AG04449 (cell line): ENCODE measurements around the gene ACTN3.

Source experiments
- CTCF ChIA-PET: fragments of 350-600 bp; formaldehyde crosslinking; extraction: SDS; loops from one replicate; lab custom pipeline; 2021; ENCODE audit warnings: antibody characterized with exemption; lab: Yijun Ruan, JAX
- POLR2A ChIA-PET: fragments of 400-600, 350-600 bp; formaldehyde crosslinking; extraction: SDS; loops from one replicate; lab custom pipeline; 2020; ENCODE audit warnings: antibody characterized with exemption, inconsistent platforms; lab: Yijun Ruan, JAX
- DNase-seq: peaks from one replicate; pipeline ENCODE4 v3.0.0-alpha.2; 2010; ENCODE audit warnings: low read depth, low spot score
- H3K4me3 ChIP-seq: 2 replicates; pipeline ENCODE4 v1.5.1; 2011; ENCODE audit warnings: low read depth, mild to moderate bottlenecking, control low read depth, low read length
- TF ChIP-seq, protein P1 (sequence below): IDR thresholded peaks from one replicate; pipeline ENCODE4 v1.5.1; 2011; ENCODE audit warnings: mild to moderate bottlenecking, moderate library complexity, low read length, control low read depth, inconsistent platforms; ENCODE audit not compliant: insufficient read depth; ENCODE audit errors: missing control alignments

Gene ACTN3

DNA sequence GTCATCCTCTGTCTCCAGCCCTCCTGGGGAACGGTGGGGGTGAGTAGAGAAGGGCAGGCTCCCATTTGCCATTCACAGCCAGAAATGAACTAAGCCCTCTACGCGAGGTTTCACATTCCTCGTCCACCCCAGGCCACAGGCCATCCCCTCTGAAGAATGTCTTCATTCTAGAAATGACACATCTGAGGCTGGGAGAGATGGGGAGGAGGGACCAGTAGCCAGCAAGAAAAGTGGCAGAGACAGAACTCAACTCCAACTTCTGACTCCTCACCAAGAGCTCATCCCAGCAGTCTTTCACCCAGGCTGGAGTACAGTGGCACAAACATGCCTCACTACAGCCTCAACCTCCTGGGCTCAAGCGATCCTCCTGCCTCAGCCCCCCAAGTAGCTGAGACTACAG is 18.3 kb downstream of the ACTN3 start:
- TF ChIP-seq, protein P1, sequence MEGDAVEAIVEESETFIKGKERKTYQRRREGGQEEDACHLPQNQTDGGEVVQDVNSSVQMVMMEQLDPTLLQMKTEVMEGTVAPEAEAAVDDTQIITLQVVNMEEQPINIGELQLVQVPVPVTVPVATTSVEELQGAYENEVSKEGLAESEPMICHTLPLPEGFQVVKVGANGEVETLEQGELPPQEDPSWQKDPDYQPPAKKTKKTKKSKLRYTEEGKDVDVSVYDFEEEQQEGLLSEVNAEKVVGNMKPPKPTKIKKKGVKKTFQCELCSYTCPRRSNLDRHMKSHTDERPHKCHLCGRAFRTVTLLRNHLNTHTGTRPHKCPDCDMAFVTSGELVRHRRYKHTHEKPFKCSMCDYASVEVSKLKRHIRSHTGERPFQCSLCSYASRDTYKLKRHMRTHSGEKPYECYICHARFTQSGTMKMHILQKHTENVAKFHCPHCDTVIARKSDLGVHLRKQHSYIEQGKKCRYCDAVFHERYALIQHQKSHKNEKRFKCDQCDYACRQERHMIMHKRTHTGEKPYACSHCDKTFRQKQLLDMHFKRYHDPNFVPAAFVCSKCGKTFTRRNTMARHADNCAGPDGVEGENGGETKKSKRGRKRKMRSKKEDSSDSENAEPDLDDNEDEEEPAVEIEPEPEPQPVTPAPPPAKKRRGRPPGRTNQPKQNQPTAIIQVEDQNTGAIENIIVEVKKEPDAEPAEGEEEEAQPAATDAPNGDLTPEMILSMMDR = no peak
- ChIA-PET CTCF (interaction anchor here (0.9 kb wide), 1 partner anchor 114 kb away, joined by 4 read pairs; no protein-coding TSS in a partner anchor), POLR2A (no interaction called here)
- no peak for DNase-seq
- no peak overlapping the region for H3K4me3 ChIP-seq

DNA sequence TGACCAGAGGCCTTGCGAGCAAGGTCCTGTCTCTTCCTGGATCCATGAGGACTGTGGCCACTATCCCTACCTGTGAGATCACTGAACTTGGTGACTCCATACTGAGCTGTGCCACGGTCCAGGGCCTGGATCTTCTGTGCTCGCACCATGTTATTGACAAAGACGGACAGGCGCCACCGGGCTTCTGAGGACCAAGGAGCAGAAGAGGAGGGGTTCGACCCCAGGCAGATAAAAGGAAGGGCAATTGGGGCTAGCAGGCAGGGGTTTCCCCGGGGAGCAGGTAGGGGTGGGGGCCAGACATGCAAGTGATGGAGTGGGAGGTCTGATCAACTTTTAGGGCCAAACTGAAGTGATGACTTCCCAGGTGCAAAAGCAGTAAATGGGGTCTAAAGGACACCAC is 19.5 kb downstream of the ACTN3 start:
- H3K4me3 ChIP-seq = no peak overlapping the region
- CTCF ChIA-PET = interaction anchor here (1.0 to 5.6 kb wide), 4 partner anchors 9 to 26 kb away, joined by 3 to 46 read pairs (median 9); partner anchors contain the start of genes CCDC87 and CCS
- TF ChIP-seq, protein P1 = no peak
- DNase-seq = no peak
- POLR2A ChIA-PET = no interaction called here

DNA sequence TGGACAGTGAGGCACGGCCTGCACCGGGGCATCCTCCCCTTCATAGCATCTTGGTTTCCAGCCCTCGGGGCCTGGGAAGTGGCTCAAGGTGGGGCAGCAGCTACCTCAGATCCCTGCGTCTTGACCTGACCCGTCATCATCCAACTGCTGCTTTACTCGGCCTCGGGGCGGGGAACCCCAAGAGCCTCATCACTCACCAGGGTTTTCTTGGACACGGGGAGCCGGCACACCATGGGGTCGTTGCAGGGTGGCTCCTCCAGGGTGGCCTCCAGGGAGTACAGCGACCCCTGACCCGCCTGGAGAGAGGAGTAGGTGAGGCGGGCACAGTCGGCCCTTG is 21.1 kb downstream of the ACTN3 start:
- POLR2A ChIA-PET = interaction anchor here (0.6 kb wide), 1 partner anchor 52 kb away, joined by 3 read pairs; no protein-coding TSS in a partner anchor
- H3K4me3 ChIP-seq = peak overlapping the region; percentile 57

DNA sequence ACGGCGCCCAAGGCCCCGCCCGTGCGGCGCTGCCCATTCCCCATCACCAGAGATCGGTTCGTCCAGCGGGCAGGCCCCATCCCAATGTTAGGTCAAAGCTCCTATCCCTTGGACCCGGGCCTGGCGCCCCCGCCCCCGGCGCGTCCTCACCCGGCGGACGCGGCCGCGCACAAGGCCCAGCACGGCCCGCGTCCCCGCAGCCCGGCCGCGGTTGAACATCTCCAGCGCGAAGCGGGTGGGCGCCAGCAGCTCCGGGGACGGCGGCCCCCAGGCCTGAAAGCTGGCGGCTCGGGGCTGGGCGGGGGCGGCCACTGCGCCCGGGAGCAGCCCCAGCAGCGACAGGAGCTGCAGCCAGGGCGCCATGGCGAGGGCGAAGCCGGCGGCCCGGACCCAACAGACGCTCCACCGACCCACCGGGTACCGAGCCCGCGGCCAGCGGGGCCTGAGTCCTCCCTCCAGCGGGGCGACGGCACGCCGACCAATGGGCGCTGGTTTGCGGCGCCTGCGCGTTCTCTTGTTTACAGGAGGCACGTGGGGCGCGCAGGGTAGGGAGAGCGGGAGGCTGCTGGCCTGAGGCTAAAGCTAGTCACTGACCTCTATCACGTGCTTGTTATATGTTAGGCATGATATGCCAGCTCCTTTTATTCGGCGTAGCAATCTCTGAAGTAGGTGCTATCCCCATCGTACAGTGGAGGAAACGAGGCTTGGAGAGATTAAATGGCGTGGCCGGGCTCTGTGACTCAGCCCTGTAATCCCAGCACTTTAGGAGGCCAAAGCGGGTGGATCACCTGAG is 21.6 kb downstream of the ACTN3 start, which contains the start of gene CTSF:
TSS of gene CTSF (minus strand) at position 483 of the 793 bp plus-strand sequence. CDS start at position 363, 120 bp downstream.
- peak within 1 kb of the TSS; percentile 57 for H3K4me3 ChIP-seq
- DNase-seq = no peak
- POLR2A ChIA-PET = interaction anchor here (1.0 kb wide), 1 partner anchor 22 kb away, joined by 3 read pairs; the partner anchor contains the start of gene ZDHHC24
- TF ChIP-seq, protein P1 = no peak
- CTCF ChIA-PET = interaction anchor here (0.8 to 5.6 kb wide), 6 partner anchors 10 to 110 kb away, joined by 3 to 46 read pairs (median 7); partner anchors contain the start of genes CCDC87, CCS and RBM4B

More for the DNA sequence above, 21.1 kb downstream of the ACTN3 start:
- TF ChIP-seq, protein P1 = no peak
- no peak for DNase-seq
- CTCF ChIA-PET = interaction anchor here (2.4 to 5.6 kb wide), 3 partner anchors 11 to 111 kb away, joined by 9 to 46 read pairs (median 15); partner anchors contain the start of genes CCDC87, CCS and RBM4B

DNA sequence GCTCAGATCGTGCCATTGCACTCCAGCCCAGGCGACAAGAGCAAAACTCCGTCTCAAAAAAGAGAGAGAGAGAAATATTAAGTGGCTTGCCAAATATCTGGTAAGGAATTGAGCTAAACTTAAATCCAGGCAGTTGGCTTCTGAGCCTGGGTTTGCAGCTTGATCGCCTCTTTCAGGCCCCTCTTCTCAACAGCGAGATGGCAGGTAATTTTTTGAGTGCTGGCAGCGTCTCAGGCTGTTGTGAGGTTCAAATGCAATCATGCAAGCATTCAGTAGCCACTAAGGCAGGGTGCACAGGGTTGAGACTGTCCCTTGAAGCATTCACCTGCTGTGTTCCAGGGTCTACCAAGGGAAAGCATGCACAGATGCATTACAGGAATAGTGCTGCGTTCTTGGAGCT is 22.4 kb downstream of the ACTN3 start:
- CTCF ChIA-PET = interaction anchor here (0.8 to 5.6 kb wide), 6 partner anchors 9 to 109 kb away, joined by 3 to 46 read pairs (median 7); partner anchors contain the start of genes CCDC87, CCS and RBM4B
- TF ChIP-seq, protein P1 = no peak
- H3K4me3 ChIP-seq = no peak overlapping the region
- POLR2A ChIA-PET = interaction anchor here (1.0 kb wide), 1 partner anchor 23 kb away, joined by 3 read pairs; the partner anchor contains the start of gene ZDHHC24
- no peak for DNase-seq
